Adipocyte (in vitro differentiated cells): Measurements from ENCODE around the gene KHSRP.
A peak's percentile ranks its signal among the peaks of the same experiment; 100 is the strongest.

Experiments
- DNase-seq: peaks from one replicate; pipeline ENCODE4 v3.0.0-alpha.2; 2015; ENCODE audit warnings: low read depth
- H3K27me3 ChIP-seq: replicated peaks from 2 replicates; pipeline ENCODE4 v1.7.0; 2013; ENCODE audit warnings: mild to moderate bottlenecking, low read length, moderate library complexity; ENCODE audit not compliant: control insufficient read depth, insufficient read depth
- H3K36me3 ChIP-seq: 2 replicates; pipeline ENCODE4 v1.7.0; 2013; ENCODE audit warnings: low read length, mild to moderate bottlenecking, moderate library complexity; ENCODE audit not compliant: control insufficient read depth, insufficient read depth, severe bottlenecking
- H3K4me1 ChIP-seq: 2 replicates; pipeline ENCODE4 v1.7.0; 2013; ENCODE audit warnings: mild to moderate bottlenecking, low read length, moderate library complexity; ENCODE audit not compliant: control insufficient read depth, insufficient read depth
- H3K4me3 ChIP-seq: 2 replicates; pipeline ENCODE4 v1.7.0; 2013; ENCODE audit warnings: mild to moderate bottlenecking, low read length, moderate library complexity
- H3K9ac ChIP-seq: 2 replicates; pipeline ENCODE4 v1.7.0; 2013; ENCODE audit warnings: mild to moderate bottlenecking, low read length, moderate library complexity
- H3K9me3 ChIP-seq: 2 replicates; pipeline ENCODE4 v1.7.0; 2013; ENCODE audit warnings: mild to moderate bottlenecking, low read length, moderate library complexity; ENCODE audit not compliant: control insufficient read depth

KHSRP gene

DNA sequence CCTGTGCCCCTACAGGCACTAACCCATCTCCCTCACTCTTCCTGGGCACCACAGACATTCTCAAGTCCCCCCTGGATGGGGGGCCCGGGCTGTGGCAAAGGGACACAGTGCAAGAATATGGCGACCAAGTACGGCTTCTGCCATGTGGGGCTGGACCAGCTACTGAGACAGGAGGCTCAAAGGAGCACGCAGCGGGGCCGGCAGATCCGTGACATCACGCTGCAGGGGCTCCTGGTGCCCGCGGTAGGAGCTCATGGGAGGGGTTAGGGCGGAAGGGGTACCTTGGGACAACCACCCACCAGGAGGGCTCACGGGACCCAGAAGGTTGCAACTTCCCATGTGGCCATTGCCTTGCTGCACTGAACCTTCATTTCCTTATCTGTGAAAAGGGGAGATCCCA is 28.3 kb downstream of the KHSRP start:
- DNase-seq = no peak
- Histone ChIP-seq H3K36me3 (no peaks in the 10 kb centered on the region), H3K27me3 (no peaks in the 10 kb centered on the region), H3K4me3 (no peak overlapping the region), H3K4me1 (peaks cover 7% of the 10 kb centered on the region), H3K9me3 (no peaks in the 10 kb centered on the region), H3K9ac (no peak overlapping the region)

DNA sequence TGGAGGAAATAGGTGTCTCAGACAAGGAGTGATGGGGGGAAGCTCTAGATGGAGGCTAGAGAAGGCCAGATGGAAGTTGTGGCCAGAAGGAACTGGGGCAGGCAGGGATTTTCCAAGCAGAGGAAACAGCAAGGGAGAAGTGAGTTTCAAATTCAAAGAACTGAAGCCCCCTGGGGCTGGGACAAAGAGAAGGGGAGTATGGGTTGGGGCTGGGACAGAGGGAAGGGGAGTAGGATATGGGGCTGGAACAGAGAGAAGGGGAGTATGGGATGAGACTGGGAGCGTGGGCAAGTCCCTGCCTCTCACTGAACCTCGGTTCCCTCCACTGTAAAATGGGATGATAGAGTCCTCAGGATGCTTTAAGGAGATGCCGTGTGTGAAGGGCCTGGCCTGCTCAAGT is 29.8 kb downstream of the KHSRP start:
- Histone ChIP-seq H3K4me1 (peaks cover 7% of the 10 kb centered on the region), H3K9ac (no peak overlapping the region), H3K4me3 (no peak overlapping the region), H3K36me3 (peaks cover 2% of the 10 kb centered on the region), H3K9me3 (no peaks in the 10 kb centered on the region), H3K27me3 (no peaks in the 10 kb centered on the region)
- no peak for DNase-seq

- Histone ChIP-seq H3K9ac (peak overlapping the region; percentile 99), H3K36me3 (peaks cover 10% of the 10 kb centered on the region), H3K4me1 (peaks cover 7% of the 10 kb centered on the region), H3K4me3 (peak overlapping the region; percentile 90), H3K9me3 (no peaks in the 10 kb centered on the region), H3K27me3 (no peaks in the 10 kb centered on the region)
- DNase-seq = no peak
Observed at GRCh38 chr19:6393983-6394412, 30.6 kb downstream of the KHSRP start.

- Histone ChIP-seq H3K4me3 (peak within 1 kb of the TSS; percentile 90), H3K36me3 (peaks cover 16% of the 10 kb centered on the region), H3K9me3 (no peaks in the 10 kb centered on the region), H3K9ac (peak within 1 kb of the TSS; percentile 99), H3K27me3 (no peaks in the 10 kb centered on the region), H3K4me1 (peaks cover 7% of the 10 kb centered on the region)
- peak; percentile 99 for DNase-seq
Observed at GRCh38 chr19:6393074-6393982, 31.3 kb downstream of the KHSRP start, which contains the start of gene GTF2F1. Gene GTF2F1 (minus strand): TSS chr19:6393164. CDS start chr19:6392995, 169 bp downstream.

GRCh38 chr19:6392221-6393073 is 32.2 kb downstream of the KHSRP start:
- peak overlapping the region; percentile 90 for H3K4me3 ChIP-seq
- peaks cover 7% of the 10 kb centered on the region for H3K4me1 ChIP-seq
- H3K27me3 ChIP-seq = no peaks in the 10 kb centered on the region

DNA sequence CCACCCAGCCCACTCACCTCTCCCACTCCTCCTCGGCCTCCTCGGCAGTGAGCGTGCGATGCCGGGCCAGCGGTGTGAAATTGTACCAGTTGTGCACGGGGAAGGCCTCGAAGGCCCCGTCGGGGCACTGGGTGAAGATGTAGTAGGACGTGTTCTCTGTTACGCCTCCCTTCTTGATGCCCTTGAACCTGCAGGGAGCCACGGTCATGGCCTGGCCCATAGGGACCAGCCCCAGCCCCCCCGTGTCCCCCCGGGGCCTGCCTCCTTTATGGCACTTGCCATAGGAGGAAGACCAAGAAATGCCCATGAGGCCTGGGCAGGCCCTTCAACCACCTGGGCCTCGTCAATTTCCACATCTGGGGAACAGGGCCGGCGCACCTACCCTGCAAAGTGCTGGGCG is 37.2 kb downstream of the KHSRP start:
- H3K4me1 ChIP-seq = peaks cover 5% of the 10 kb centered on the region
- H3K36me3 ChIP-seq = peaks cover 64% of the 10 kb centered on the region
- H3K9ac ChIP-seq = no peak overlapping the region
- no peaks in the 10 kb centered on the region for H3K9me3 ChIP-seq
- no peak for DNase-seq
- H3K27me3 ChIP-seq = no peaks in the 10 kb centered on the region
- H3K4me3 ChIP-seq = no peak overlapping the region

More at GRCh38 chr19:6392221-6393073, 32.2 kb downstream of the KHSRP start:
- H3K9me3 ChIP-seq = no peaks in the 10 kb centered on the region
- H3K36me3 ChIP-seq = peaks cover 24% of the 10 kb centered on the region
- peak; percentile 23 for DNase-seq
- peak overlapping the region; percentile 99 for H3K9ac ChIP-seq

GRCh38 chr19:6384381-6384780 is 40.2 kb downstream of the KHSRP start:
- Histone ChIP-seq H3K9ac (no peak overlapping the region), H3K9me3 (no peaks in the 10 kb centered on the region), H3K36me3 (peaks cover 85% of the 10 kb centered on the region), H3K4me1 (no peaks in the 10 kb centered on the region), H3K27me3 (no peaks in the 10 kb centered on the region), H3K4me3 (no peak overlapping the region)
- DNase-seq = no peak

- peaks cover 79% of the 10 kb centered on the region for H3K36me3 ChIP-seq
- H3K9ac ChIP-seq = no peak overlapping the region
- H3K4me1 ChIP-seq = no peaks in the 10 kb centered on the region
- no peaks in the 10 kb centered on the region for H3K9me3 ChIP-seq
- no peak for DNase-seq
- H3K27me3 ChIP-seq = no peaks in the 10 kb centered on the region
- no peak overlapping the region for H3K4me3 ChIP-seq
Observed at GRCh38 chr19:6383188-6383587, 41.4 kb downstream of the KHSRP start.

GRCh38 chr19:6381030-6381750 is 43.4 kb downstream of the KHSRP start:
- DNase-seq = no peak
- H3K9ac ChIP-seq = no peak overlapping the region
- H3K36me3 ChIP-seq = peaks cover 60% of the 10 kb centered on the region
- H3K27me3 ChIP-seq = no peaks in the 10 kb centered on the region
- H3K9me3 ChIP-seq = no peaks in the 10 kb centered on the region
- H3K4me1 ChIP-seq = peaks cover 11% of the 10 kb centered on the region
- H3K4me3 ChIP-seq = no peak overlapping the region

DNA sequence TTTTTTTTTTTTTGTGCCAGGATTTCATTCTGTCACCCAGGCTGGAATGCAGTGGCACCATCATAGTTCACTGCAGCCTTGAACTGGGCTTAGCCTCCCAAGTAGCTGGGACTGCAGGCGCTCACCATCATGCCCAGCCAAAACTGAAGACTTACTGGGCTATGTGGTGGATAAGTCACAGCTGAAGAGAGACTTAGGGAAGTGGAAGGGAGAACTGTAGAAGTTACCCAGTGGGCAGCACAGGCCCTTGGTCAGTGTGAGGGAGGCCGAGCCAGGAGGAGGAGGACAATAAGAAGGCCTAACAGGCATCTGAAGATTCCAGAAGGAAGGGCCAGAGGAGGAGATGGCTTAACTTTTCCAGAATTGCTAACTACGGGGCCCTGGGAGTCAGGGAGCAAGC is 44.9 kb downstream of the KHSRP start:
- peaks cover 50% of the 10 kb centered on the region for H3K36me3 ChIP-seq
- H3K9me3 ChIP-seq = no peaks in the 10 kb centered on the region
- H3K4me1 ChIP-seq = peaks cover 11% of the 10 kb centered on the region
- H3K4me3 ChIP-seq = no peak overlapping the region
- H3K9ac ChIP-seq = no peak overlapping the region
- H3K27me3 ChIP-seq = no peaks in the 10 kb centered on the region
- no peak for DNase-seq
